GM04503 (cell line): ENCODE data around the gene HES4.

ENCODE experiments used
- DNase-seq: peaks from one replicate; pipeline ENCODE4 v3.0.0-alpha.2; 2012; ENCODE audit warnings: low read depth

The HES4 gene, protein sequence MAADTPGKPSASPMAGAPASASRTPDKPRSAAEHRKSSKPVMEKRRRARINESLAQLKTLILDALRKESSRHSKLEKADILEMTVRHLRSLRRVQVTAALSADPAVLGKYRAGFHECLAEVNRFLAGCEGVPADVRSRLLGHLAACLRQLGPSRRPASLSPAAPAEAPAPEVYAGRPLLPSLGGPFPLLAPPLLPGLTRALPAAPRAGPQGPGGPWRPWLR

DNA sequence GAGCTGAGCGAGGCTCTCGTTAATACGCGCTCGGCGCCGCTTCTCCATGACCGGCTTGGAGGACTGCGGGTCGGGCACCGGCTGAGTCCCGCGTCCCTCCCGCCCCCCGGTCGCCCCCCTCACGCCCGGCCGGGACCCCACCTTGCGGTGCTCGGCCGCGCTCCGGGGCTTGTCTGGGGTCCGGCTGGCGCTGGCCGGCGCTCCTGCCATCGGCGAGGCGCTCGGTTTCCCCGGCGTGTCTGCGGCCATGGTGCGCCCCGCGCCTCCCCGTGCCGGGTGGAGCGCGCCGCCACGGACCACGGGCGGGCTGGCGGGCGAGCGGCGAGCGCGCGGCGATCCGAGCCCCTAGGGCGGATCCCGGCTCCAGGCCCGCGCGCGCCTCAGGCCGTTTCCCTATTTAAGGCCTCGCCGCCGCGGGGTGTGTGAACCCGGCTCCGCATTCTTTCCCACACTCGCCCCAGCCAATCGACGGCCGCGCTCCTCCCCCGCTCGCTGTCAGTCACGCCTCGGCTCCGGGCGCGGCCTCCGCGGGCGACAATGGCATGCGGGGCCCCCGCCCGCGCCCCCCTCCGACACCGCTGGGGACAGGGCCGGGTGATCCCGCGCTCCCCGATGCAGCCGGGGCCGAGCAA lies at the start of gene HES4:
HES4 (minus strand) TSS at position 373 of the 632 bp plus-strand sequence; CDS start at position 249, 124 bp downstream.
- no peak for DNase-seq

DNA sequence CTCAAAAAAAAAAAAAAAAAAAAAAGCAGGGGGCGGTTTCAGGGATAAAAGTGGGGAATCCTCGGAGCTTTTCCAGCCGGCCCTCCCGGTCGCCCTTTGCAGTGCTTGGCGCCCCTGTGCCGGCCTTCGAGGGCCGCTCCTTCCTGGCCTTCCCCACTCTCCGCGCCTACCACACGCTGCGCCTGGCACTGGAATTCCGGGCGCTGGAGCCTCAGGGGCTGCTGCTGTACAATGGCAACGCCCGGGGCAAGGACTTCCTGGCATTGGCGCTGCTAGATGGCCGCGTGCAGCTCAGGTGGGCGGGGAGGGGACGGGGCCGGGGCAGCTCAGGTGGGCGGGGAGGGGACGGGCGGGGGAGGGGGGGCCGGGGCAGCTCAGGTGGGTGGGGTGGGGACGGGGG lies 48.9 kb upstream of the HES4 start:
- no peak for DNase-seq

DNA sequence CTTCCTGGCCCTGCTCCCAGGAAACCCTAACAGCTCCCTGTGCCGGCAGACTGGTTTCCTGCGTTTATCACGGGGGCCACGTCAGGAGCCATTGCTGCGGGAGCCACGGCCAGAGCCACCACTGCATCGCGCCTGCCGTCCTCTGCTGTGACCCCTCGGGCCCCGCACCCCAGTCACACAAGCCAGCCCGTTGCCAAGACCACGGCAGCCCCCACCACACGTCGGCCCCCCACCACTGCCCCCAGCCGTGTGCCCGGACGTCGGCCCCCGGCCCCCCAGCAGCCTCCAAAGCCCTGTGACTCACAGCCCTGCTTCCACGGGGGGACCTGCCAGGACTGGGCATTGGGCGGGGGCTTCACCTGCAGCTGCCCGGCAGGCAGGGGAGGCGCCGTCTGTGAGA lies 48.1 kb upstream of the HES4 start:
- DNase-seq = no peak

DNA sequence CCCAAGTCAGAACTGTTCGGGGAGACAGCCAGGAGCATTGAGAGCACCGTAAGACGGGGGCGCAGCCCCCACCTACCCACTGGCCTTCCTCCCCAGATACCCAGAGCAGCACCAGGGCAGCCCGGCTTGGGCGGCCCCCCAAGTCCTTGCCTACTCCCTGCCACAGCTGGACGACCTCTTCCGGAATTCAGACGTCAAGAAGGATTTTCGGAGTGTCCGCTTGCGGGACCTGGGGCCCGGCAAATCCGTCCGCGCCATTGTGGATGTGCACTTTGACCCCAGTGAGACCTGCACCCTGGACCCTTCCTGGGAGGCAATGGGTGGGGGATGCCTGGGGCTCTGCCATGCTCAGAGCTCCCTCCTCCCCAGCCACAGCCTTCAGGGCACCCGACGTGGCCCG lies 47.5 kb upstream of the HES4 start:
- no peak for DNase-seq

DNA sequence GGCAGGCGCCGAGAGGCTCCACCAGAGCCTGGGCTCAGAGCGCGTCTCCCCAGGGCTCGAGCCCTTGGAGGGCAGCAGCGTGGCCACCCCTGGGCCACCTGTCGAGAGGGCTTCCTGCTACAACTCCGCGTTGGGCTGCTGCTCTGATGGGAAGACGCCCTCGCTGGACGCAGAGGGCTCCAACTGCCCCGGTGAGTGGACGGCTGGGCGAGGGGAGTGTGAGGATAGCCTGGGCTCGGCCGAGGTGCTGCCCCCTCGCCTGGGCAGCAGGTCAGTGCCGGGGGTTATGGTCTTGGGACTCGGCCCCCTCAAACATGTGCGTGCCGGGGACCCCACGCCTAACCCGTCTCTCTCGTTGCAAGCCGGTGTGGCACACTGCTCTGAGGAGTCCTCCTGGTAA lies 46.9 kb upstream of the HES4 start:
- DNase-seq = no peak

DNA sequence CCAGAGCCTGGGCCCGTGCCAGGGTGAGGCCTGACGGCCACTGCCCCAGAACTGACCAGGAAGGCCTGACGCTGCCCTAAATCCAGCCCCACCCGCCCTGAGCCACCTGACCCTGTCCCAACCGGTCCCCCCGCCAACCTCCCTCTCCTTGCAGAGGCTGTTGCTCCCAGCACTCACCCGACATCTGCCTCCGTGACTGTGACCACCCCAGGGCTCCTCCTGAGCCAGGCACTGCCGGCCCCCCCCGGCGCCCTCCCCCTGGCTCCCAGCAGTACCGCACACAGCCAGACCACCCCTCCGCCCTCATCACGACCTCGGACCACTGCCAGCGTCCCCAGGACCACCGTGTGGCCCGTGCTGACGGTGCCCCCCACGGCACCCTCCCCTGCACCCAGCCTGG lies 46.3 kb upstream of the HES4 start:
- DNase-seq = no peak

DNA sequence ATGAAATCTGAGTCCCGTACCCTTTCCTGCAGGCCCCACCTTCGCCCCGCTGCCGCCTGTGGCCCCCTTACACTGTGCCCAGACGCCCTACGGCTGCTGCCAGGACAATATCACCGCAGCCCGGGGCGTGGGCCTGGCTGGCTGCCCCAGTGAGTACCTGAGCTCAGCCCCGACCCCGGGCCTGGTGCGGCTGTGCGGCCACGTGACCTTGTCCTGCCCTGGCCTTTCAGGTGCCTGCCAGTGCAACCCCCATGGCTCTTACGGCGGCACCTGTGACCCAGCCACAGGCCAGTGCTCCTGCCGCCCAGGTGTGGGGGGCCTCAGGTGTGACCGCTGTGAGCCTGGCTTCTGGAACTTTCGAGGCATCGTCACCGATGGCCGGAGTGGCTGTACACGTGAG lies 45.2 kb upstream of the HES4 start:
- no peak for DNase-seq

DNA sequence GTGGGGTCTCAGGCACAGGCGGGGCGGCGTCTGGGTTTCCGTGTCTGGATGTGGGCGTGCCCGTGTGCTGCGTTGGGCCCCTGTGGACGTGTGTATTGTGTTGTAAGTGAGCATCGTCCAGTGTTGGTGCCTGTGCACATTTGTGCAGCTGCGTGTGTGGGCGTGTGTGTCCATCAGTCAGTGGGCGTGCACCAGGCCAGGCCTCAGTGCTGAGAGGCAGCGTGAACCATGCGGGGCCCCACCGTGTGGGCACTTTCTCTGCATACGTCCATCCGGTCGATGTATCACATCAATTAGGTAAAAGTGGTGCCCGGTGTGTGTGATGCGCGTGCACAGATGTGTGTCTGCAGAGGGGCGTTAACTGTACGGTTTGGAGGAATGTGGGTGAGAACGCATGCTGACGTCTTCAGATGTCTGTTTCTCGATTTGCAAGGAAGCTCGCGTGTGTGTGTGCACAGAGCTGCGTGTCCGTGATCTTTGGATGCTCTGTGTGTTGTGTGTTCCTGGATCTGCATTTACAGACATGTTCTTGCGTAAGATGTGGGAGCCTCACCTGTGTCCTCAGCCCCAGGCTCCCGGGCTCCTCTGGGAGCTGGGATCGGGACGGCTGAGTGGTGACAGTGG lies 44.7 kb upstream of the HES4 start:
- DNase-seq = no peak

DNA sequence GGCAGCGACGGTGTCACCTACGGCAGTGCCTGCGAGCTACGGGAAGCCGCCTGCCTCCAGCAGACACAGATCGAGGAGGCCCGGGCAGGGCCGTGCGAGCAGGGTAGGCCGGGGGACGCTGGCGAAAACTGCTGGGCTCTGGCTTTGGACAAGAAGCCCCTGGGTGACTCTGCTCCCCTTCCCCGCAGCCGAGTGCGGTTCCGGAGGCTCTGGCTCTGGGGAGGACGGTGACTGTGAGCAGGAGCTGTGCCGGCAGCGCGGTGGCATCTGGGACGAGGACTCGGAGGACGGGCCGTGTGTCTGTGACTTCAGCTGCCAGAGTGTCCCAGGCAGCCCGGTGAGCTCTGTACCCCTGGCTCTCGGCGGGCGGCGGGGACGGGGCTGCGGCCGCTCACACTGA lies 44.0 kb upstream of the HES4 start:
- DNase-seq = no peak

DNA sequence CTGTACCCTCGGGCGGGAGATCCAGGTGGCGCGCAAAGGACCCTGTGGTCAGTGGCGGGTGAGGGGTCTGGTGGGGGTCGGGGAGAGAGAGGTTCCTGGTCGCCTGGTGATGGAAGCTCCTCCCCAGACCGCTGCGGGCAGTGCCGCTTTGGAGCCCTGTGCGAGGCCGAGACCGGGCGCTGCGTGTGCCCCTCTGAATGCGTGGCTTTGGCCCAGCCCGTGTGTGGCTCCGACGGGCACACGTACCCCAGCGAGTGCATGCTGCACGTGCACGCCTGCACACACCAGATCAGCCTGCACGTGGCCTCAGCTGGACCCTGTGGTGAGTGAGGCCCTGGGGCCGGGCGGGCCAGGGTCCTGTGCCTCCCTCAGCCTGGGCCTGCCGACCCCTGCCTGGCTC lies 43.5 kb upstream of the HES4 start:
- no peak for DNase-seq

DNA sequence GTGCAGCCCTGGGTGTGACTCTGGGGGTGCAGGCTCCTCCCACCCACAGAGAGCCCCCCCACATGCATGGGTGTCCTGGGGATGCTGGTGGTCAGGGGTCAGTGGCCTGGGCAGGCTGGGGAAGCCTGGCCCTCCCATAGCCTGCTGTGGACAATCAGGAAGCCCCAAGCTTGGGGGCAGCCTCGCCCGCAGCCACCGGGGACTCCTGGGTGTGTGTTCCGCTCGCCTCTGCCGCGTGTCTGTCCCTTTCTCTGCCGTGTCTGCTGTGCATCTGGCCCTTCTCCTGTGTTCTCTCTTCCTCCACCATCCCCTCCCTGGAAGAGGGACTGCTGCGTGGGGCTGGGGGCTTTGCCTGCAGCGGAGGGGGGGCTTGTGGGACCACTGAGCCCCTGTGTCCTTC lies 42.9 kb upstream of the HES4 start:
- DNase-seq = no peak

DNA sequence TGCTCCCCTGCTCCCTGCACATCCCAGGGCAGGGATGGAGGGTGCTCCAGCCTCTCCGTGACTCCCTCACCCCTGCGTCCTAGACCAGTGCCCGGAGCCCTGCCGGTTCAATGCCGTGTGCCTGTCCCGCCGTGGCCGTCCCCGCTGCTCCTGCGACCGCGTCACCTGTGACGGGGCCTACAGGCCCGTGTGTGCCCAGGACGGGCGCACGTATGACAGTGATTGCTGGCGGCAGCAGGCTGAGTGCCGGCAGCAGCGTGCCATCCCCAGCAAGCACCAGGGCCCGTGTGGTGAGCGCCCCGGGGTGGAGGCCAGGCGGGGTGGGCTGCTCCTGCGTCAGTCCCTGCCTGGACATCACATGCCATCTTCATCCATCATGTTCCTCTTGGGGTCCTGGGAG lies 42.0 kb upstream of the HES4 start:
- no peak for DNase-seq

DNA sequence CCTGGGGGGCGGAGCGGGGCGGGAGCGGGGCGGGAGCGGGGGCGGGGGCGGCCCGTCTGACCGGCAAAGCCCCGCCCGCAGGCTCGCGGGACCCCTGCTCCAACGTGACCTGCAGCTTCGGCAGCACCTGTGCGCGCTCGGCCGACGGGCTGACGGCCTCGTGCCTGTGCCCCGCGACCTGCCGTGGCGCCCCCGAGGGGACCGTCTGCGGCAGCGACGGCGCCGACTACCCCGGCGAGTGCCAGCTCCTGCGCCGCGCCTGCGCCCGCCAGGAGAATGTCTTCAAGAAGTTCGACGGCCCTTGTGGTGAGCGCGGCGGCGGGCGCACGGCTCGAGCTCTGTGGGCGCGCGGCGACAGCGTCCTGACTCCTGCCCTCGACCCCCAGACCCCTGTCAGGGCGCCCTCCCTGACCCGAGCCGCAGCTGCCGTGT lies 41.2 kb upstream of the HES4 start:
- DNase-seq = no peak

DNA sequence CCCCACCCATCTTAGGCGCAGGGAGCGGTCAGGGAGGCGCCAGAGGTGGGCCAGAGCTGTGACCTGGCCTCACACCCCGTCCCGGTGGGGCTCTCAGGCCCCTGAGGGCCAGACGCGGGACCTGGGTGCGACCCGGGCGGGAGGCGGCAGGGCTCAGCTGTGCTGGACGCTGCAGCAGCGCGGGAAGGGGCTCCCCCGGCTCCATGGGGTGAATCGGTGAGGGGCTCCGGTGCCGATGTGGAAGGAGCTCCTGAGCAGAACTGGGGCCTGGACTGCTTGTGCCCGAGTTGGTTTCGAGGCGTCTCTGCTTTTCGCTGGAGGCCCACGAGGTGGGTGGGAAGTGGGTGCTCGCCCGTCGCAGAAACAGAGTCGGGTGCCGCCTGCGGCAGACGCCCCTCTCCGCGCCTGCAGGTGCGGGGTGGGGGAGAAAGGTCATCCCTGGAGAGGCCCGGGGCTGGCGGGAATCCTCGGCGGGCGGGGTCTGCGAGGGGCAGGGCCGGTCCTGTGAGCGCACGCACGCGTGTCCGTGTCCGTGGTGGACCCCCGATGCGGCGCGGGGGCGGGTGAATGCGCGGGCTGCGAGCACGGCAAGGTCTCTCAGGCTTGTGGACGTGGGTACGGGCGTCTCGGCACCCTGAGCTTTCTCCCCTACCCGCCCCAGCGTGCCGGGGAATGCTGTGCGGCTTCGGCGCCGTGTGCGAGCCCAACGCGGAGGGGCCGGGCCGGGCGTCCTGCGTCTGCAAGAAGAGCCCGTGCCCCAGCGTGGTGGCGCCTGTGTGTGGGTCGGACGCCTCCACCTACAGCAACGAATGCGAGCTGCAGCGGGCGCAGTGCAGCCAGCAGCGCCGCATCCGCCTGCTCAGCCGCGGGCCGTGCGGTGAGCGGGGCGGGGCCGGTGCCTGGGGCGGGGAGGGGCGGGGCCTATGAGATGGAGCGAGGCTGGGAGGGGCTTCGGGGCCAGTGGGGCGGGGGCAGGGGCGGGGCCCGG lies 40.4 kb upstream of the HES4 start:
- DNase-seq = no peak

DNA sequence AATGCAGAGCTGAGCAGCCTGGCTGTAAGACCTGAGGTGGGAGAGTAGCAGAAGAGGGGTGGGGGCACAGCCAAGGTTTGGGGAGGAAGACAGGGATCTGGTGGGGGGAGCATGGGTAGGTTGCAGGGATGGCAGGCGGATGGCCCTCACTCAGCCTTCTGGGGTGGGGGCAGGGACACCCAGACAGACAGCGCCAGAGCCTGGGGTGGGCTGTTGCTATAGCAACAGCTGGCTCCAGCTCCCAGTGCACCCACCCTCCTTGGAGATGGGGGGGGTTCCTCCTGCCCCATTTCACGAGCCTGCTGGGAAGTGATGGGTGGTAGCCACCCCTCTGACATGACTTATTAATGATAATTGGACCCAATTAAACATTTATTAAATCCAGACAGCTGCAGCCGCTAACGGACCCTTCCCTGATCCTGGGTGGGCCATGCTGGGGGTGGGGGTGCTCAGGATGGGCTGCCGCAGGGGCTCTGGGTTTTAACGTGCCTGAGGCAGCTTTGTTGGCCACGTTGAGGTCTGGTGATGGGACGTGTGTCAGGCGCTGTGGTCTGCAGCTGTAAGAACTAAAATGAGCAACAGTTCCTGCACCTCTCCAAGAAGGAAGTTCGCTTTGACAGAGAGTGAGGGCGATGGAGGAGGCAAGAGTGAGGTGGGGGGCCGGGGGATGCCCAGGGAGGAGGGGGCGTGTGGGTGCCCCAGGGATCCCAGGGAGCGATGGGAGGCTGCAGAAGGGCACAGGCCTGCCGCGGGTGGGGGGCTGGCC lies 39.4 kb upstream of the HES4 start:
- DNase-seq = no peak

DNA sequence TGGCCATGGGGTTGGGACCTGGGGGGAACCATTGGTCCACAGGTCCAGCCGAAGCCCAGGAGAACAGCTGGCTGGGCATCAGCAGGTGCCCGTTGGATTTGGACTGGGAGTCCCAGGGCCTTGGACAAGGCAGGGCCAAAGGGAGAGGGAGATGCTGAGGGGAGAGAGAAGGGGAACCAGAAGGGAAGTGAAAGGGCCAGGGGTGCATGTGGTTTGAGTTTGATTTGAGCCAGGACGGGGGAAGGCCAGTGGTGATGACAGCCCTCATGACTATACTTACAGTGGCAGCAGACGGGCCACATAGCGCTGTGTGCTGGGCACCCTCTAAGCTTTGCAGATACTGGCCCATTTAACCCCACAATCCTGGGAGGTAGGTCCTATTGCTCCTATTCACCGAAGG lies 38.8 kb upstream of the HES4 start:
- DNase-seq = no peak

DNA sequence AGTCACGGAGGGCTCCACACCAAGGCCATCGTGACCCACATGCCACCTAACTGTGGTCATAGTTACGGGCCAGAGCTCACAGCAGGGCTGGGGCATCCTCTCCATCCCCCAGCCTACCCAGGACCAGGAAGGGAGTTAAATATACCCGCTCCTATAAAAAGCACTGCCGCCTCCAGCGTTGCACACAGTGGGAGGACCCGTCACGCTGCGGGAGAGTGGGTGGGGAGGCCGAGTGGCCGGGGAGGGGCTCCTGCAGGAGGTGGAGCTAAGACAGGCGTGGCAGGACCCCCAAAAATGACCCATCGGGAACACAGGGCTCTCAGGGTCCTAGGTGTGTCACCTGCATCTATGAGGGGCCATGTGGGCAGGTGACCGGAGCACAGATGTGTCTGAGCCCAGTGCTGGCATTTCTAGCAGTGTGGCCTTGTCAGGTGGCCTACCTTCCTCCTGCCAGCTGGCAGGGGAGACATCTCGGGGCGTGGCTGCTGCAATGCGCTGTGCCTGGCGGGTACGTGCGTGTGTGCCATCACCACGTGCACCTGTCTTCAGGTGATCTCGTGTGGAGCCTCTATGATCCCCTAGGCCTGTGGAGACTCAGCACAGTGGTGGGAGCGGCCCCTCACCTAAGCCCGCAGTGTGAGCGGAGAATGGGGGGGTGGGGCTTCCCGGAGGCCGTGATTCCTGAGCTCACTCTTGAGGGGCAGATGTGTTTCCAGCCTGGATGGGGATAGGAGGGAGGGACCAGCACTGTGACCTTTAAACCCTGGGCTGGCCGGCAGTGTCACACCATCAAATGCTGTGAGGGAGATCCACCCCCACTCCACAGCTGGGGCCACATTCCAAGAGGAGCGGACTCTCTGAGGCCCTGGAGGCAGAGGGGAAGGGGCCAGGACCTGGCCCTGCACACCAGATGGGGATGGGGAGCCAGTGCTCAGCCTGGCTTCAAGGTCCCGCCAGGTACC lies 37.8 kb upstream of the HES4 start:
- no peak for DNase-seq

DNA sequence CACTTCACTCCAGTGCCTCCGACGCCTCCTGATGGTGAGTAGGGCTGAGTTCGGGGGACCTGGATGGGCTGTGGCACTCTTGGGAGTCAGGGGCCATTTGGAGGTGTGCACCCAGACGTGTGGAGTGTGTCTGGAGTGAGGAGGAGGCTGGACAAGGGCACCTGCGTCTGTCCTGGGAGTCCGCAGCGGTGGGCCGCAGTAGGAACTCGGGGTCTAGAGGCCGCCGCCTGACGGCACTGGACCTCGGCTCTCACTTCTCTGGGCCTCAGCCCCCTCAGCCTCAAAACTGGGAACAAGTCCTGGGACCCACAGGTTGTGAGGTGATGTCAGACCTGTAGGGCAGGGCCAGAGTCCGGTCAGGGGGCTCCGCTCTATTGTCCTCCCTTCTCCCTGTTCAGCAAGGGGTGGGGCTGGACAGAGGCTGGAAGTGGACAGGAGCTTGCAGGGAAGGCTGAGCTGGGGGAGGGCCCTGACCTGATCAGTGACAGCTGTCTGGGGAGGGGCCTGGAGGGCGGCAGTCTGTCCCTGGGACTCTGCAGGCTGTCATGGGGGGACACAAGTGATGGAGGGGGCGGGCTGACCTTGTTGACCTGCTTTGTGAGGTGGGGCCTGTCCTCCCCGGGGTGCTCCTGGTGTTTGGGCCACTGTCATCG lies 35.5 kb upstream of the HES4 start:
- DNase-seq = no peak

DNA sequence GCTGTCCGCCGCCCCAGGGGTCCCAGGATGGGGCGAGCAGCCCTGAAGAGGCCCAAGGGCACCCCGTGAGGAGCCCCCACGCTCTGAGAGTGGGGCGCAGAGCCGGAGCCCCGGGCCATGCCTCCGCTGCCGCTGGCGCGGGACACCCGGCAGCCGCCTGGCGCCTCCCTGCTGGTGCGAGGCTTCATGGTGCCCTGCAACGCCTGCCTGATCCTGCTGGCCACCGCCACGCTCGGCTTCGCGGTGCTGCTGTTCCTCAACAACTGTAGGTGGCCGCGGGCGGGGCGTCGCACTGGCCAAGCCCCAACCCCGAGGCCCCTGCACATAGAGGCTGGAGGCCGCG lies 34.5 kb upstream of the HES4 start:
- DNase-seq = no peak
